PC-9 (cell line): ENCODE measurements around the gene CDA. TPM values are rescaled to one million over a fixed set of nuclear protein-coding genes. Genes with fewer than 3 reads are reported as not detected.
"Not testable (repeated sequence)": the region's sequence is repeated elsewhere in the genome, so short reads cannot be mapped to it uniquely, and the experiment has no call there.

Experiments used
- BruUV-seq: library from RNA; stranded (reverse); fragments of 400-500 nt; replicated peaks from 2 replicates; lab custom pipeline; 2021; lab: Mats Ljungman, UMichigan
- CTCF ChIA-PET: fragments of 300-600 bp; sonication (Branson Sonifier 250); formaldehyde crosslinking; loops from one replicate; lab custom pipeline; 2022; ENCODE audit warnings: antibody characterized with exemption; lab: Charles Lee
- POLR2A ChIA-PET: fragments of 300-600 bp; sonication (Branson Sonifier 250); formaldehyde crosslinking; loops from one replicate; lab custom pipeline; 2022; ENCODE audit warnings: antibody characterized with exemption; ENCODE audit not compliant: unreplicated experiment; lab: Charles Lee
- DNase-seq, 2 experiments: peaks; one replicate each; pipeline versions ENCODE4 v3.0.0 to v3.0.0-alpha.2; 2015 to 2022; ENCODE audit warnings: mixed read lengths in 1 of 2
- H2AFZ ChIP-seq: fragments of 200-600 bp; sonication (generic); 2 replicates; pipeline ENCODE4 v1.8.1; 2017; ENCODE audit warnings: antibody characterized with exemption
- H3F3A ChIP-seq: fragments of 200-600 bp; sonication (generic); 2 replicates; pipeline ENCODE4 v1.8.1; 2017; ENCODE audit warnings: antibody characterized with exemption, mild to moderate bottlenecking, low read depth; ENCODE audit not compliant: insufficient read depth
- H3K27ac ChIP-seq: fragments of 200-600 bp; sonication (generic); 2 replicates; pipeline ENCODE4 v1.6.1; 2016; ENCODE audit warnings: mixed run types
- H3K27me3 ChIP-seq: fragments of 200-600 bp; sonication (generic); 2 replicates; pipeline ENCODE4 v1.6.1; 2016; ENCODE audit warnings: low read depth, mixed run types; ENCODE audit not compliant: insufficient read depth
- H3K36me3 ChIP-seq: fragments of 200-600 bp; sonication (generic); 2 replicates; pipeline ENCODE4 v1.6.1; 2016; ENCODE audit warnings: low read depth, mixed run types
- H3K4me1 ChIP-seq: fragments of 200-600 bp; sonication (generic); replicated peaks from 2 replicates; pipeline ENCODE4 v1.6.1; 2016; ENCODE audit warnings: mixed run types; ENCODE audit not compliant: insufficient read depth
- H3K4me2 ChIP-seq: fragments of 200-600 bp; sonication (generic); 2 replicates; pipeline ENCODE4 v1.6.1; 2017; ENCODE audit warnings: mixed run types
- H3K4me3 ChIP-seq: fragments of 200-600 bp; sonication (generic); 2 replicates; pipeline ENCODE4 v1.6.1; 2016; ENCODE audit warnings: mixed run types
- H3K79me2 ChIP-seq: fragments of 200-600 bp; sonication (generic); 2 replicates; pipeline ENCODE4 v1.6.1; 2017; ENCODE audit warnings: low read depth, mixed run types
- H3K9me2 ChIP-seq: fragments of 200-600 bp; sonication (generic); 2 replicates; pipeline ENCODE4 v1.8.1; 2017; ENCODE audit warnings: mild to moderate bottlenecking; ENCODE audit not compliant: insufficient read depth
- H3K9me3 ChIP-seq: fragments of 200-600 bp; sonication (generic); 2 replicates; pipeline ENCODE4 v1.8.1; 2016; ENCODE audit warnings: low read depth; ENCODE audit not compliant: insufficient read depth
- H4K20me1 ChIP-seq: fragments of 200-600 bp; sonication (generic); 2 replicates; pipeline ENCODE4 v1.8.1; 2017; ENCODE audit not compliant: insufficient read depth
- CTCF ChIP-seq: fragments of 200-600 bp; sonication (generic); conservative IDR thresholded peaks from 2 replicates; pipeline ENCODE4 v1.6.1; 2017; ENCODE audit warnings: mixed run types, antibody characterized with exemption, mild to moderate bottlenecking, moderate library complexity
- EZH2 ChIP-seq: fragments of 200-600 bp; sonication (generic); IDR thresholded peaks from 2 replicates; pipeline ENCODE4 v1.8.0; 2017; ENCODE audit warnings: antibody characterized with exemption, low read depth
- intact Hi-C: fragments of 100-400 bp; cut with micrococcal nuclease; formaldehyde crosslinking; loops from one replicate; pipeline ENCODE4 v1.10.0; 2022; ENCODE audit not compliant: unreplicated experiment
- total RNA-seq: library from RNA; stranded (reverse); gene quantifications from 2 replicates; pipeline ENCODE4 v1.2.3, GENCODE V29; 2021

The CDA gene
- total RNA-seq, 1 experiment from 2014 or later: 56.6 TPM

GRCh38 chr1:20603504-20604464 is 14.9 kb downstream of the CDA start:
- POLR2A ChIA-PET: no interaction called here
- Histone ChIP-seq H3F3A (peaks cover 50% of the 10 kb centered on the region), H3K27me3 (no peaks in the 10 kb centered on the region), H4K20me1 (no peaks in the 10 kb centered on the region), H3K9me2 (no peaks in the 10 kb centered on the region), H2AFZ (peak overlapping the region; percentile 16; the same call in 1 of the 2 replicates), H3K27ac (peak overlapping the region; percentile 88), H3K79me2 (no peaks in the 10 kb centered on the region), H3K9me3 (no peaks in the 10 kb centered on the region), H3K4me1 (peaks cover 54% of the 10 kb centered on the region), H3K36me3 (0 out of 2 replicates have a peak, but pooled peaks cover 2% of the 10 kb centered on the region), H3K4me2 (peak overlapping the region; percentile 57), H3K4me3 (no peak overlapping the region)
- intact Hi-C loops: loop anchor here (1.0 kb wide), 1 partner anchor 9 kb away; no protein-coding TSS in a partner anchor
- peak in 1 of 2 experiments; percentile 87 for DNase-seq
- BruUV-seq: TSS peak; percentile 84
- CTCF ChIA-PET: no interaction called here
- TF ChIP-seq EZH2 (no peak), CTCF (no peak)

- TF ChIP-seq EZH2: no peak
- TF ChIP-seq CTCF: no peak
- H3K36me3 ChIP-seq: 0 out of 2 replicates have a peak, but pooled peaks cover 2% of the 10 kb centered on the region
- peak overlapping the region; percentile 57 for H3K4me2 ChIP-seq
- H3K27ac ChIP-seq: peak overlapping the region; percentile 88
- BruUV-seq: TSS peak; percentile 46
- H3K79me2 ChIP-seq: no peaks in the 10 kb centered on the region
- no peaks in the 10 kb centered on the region for H3K9me3 ChIP-seq
- H3K27me3 ChIP-seq: no peaks in the 10 kb centered on the region
- H3K4me3 ChIP-seq: no peak overlapping the region
- ChIA-PET CTCF (no interaction called here), POLR2A (no interaction called here)
- peaks cover 50% of the 10 kb centered on the region for H3F3A ChIP-seq
- no peaks in the 10 kb centered on the region for H3K9me2 ChIP-seq
- peak in 1 of 2 experiments; percentile 80 for DNase-seq
- no peaks in the 10 kb centered on the region for H4K20me1 ChIP-seq
- intact Hi-C loops: loop anchor here (1.0 kb wide), 1 partner anchor 8 kb away; no protein-coding TSS in a partner anchor
- H3K4me1 ChIP-seq: peaks cover 52% of the 10 kb centered on the region
- H2AFZ ChIP-seq: no peak overlapping the region
These were observed 15.8 kb downstream of the CDA start for GRCh38 chr1:20604678-20605077.

- intact Hi-C loops, DNase-seq, POLR2A ChIA-PET, H3K9me2 ChIP-seq, CTCF ChIA-PET, H3K27me3 ChIP-seq, H3K9me3 ChIP-seq, BruUV-seq, H2AFZ ChIP-seq, H3K4me2 ChIP-seq, H3K27ac ChIP-seq, H3K4me3 ChIP-seq, H3K36me3 ChIP-seq, H4K20me1 ChIP-seq, H3K79me2 ChIP-seq: not testable (repeated sequence)
- Histone ChIP-seq H3F3A (peaks cover 49% of the 10 kb centered on the region), H3K4me1 (peaks cover 37% of the 10 kb centered on the region)
These were observed 18.1 kb downstream of the CDA start for GRCh38 chr1:20606801-20607570.
